Mammary epithelial cell (primary cell): ENCODE measurements around the gene SMIM7.

Source experiments
- EZH2 ChIP-seq: IDR thresholded peaks from 2 replicates; pipeline ENCODE4 v1.6.1; 2012; ENCODE audit warnings: low read length, inconsistent platforms, borderline replicate concordance
- TF ChIP-seq, protein P1 (sequence below), 2 donors: IDR thresholded peaks in 1 of 2; conservative IDR thresholded peaks in 1 of 2; 2 replicates each; pipeline ENCODE4 v1.5.1; 2011 to 2012; ENCODE audit warnings: inconsistent platforms in 2 of 2, low read length in 2 of 2, mild to moderate bottlenecking in 2 of 2, control low read depth in 1 of 2, low read depth in 1 of 2; ENCODE audit not compliant: insufficient read depth in 1 of 2; ENCODE audit errors: extremely low read depth in 1 of 2

DNA sequence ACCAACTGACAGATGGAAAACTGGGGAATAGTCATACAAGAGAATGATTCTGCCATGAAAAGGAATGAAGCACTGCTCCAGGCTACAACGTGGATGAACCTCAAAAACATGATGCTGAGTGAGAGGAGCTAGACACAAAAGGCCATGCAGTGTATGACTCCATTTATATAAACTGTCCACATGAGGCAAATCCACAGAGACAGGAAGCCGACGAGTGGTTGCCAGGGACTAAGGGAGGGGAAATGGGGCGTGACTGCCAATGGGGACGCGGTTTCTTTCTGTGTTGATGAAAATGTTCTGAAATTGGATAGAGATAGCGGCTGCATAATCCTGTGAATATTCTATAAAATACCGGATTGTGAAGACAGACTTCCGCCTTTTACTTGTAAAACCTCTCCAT lies 10.2 kb downstream of the SMIM7 start:
- no peak for TF ChIP-seq EZH2
- TF ChIP-seq, protein P1, sequence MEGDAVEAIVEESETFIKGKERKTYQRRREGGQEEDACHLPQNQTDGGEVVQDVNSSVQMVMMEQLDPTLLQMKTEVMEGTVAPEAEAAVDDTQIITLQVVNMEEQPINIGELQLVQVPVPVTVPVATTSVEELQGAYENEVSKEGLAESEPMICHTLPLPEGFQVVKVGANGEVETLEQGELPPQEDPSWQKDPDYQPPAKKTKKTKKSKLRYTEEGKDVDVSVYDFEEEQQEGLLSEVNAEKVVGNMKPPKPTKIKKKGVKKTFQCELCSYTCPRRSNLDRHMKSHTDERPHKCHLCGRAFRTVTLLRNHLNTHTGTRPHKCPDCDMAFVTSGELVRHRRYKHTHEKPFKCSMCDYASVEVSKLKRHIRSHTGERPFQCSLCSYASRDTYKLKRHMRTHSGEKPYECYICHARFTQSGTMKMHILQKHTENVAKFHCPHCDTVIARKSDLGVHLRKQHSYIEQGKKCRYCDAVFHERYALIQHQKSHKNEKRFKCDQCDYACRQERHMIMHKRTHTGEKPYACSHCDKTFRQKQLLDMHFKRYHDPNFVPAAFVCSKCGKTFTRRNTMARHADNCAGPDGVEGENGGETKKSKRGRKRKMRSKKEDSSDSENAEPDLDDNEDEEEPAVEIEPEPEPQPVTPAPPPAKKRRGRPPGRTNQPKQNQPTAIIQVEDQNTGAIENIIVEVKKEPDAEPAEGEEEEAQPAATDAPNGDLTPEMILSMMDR (conservative IDR thresholded peaks at IDR 0.05 in 1 of 2, IDR thresholded peaks at IDR 0.05 in 1 of 2; ENCODE audit: extremely low read depth in 1 of 2, insufficient read depth in 1 of 2, low read depth in 1 of 2, low read length in 2 of 2) = no peak
